Measurements from ENCODE around the gene PDK2.
A peak's percentile ranks its signal among the peaks of the same experiment; 100 is the strongest.

Gene PDK2

GRCh38 chr17:50100921-50101345 lies 5.8 kb downstream of the PDK2 start (continued):
- TF ChIP-seq GLIS3 (CRISPR knock-in tag; IDR thresholded peaks at IDR 0.05) = no peak

GRCh38 chr17:50101346-50102163 lies 6.4 kb downstream of the PDK2 start:
- TF ChIP-seq TSHZ2 (CRISPR knock-in tag; IDR thresholded peaks at IDR 0.05) = no peak
- TF ChIP-seq BACH2 (CRISPR knock-in tag; IDR thresholded peaks at IDR 0.05; ENCODE audit: borderline replicate concordance) = no peak
- no peak for TF ChIP-seq ZNF8 (CRISPR knock-in tag; IDR thresholded peaks at IDR 0.05)
- peak; percentile 55 for ATAC-seq

- peak; percentile 8; the same call in 2 of the 3 replicates for ATAC-seq
- TF ChIP-seq ARNTL (CRISPR knock-in tag; IDR thresholded peaks at IDR 0.05; ENCODE audit: borderline replicate concordance, low read depth) = no peak
These were observed 7.2 kb downstream of the PDK2 start for GRCh38 chr17:50102164-50102991.

GRCh38 chr17:50103252-50103651 lies 8.1 kb downstream of the PDK2 start:
- TF ChIP-seq BACH2 (CRISPR knock-in tag; IDR thresholded peaks at IDR 0.05; ENCODE audit: borderline replicate concordance) (no peak), ZNF565 (CRISPR knock-in tag; conservative IDR thresholded peaks at IDR 0.05; ENCODE audit: low read depth) (no peak), TOX (CRISPR knock-in tag; IDR thresholded peaks at IDR 0.05; ENCODE audit: borderline replicate concordance) (no peak), TSHZ2 (CRISPR knock-in tag; IDR thresholded peaks at IDR 0.05) (no peak), RARB (CRISPR knock-in tag; IDR thresholded peaks at IDR 0.05) (no peak), ZC3H10 (CRISPR knock-in tag; IDR thresholded peaks at IDR 0.05) (no peak), CSRNP3 (CRISPR knock-in tag; IDR thresholded peaks at IDR 0.05) (no peak), PPARA (CRISPR knock-in tag; IDR thresholded peaks at IDR 0.05; ENCODE audit: borderline replicate concordance) (no peak), POU6F1 (CRISPR knock-in tag; IDR thresholded peaks at IDR 0.05; ENCODE audit: borderline replicate concordance, low read depth) (no peak), ARNTL (CRISPR knock-in tag; IDR thresholded peaks at IDR 0.05; ENCODE audit: borderline replicate concordance, low read depth) (no peak), ESRRG (CRISPR knock-in tag; IDR thresholded peaks at IDR 0.05) (no peak), OSR1 (CRISPR knock-in tag; IDR thresholded peaks at IDR 0.05) (no peak)
- no peak for ATAC-seq

- ATAC-seq = no peak
- TF ChIP-seq PATZ1 (CRISPR knock-in tag; IDR thresholded peaks at IDR 0.05; ENCODE audit: borderline replicate concordance) (no peak), OSR1 (CRISPR knock-in tag; IDR thresholded peaks at IDR 0.05) (no peak), ZFP3 (CRISPR knock-in tag; IDR thresholded peaks at IDR 0.05) (no peak), ZFP30 (CRISPR knock-in tag; IDR thresholded peaks at IDR 0.05) (no peak), ESRRG (CRISPR knock-in tag; IDR thresholded peaks at IDR 0.05) (no peak), CSRNP3 (CRISPR knock-in tag; IDR thresholded peaks at IDR 0.05) (no peak), GLIS3 (CRISPR knock-in tag; IDR thresholded peaks at IDR 0.05) (no peak), ZNF8 (CRISPR knock-in tag; IDR thresholded peaks at IDR 0.05) (no peak), ZNF565 (CRISPR knock-in tag; conservative IDR thresholded peaks at IDR 0.05; ENCODE audit: low read depth) (no peak), SNAI2 (CRISPR knock-in tag; IDR thresholded peaks at IDR 0.05) (no peak), ZC3H10 (CRISPR knock-in tag; IDR thresholded peaks at IDR 0.05) (no peak)
These were observed 8.8 kb downstream of the PDK2 start for GRCh38 chr17:50103941-50104340.

Data from SK-N-SH treated with all-trans-retinoic acid at 6 μM for 48 hours (cell line).